ENCODE results near the gene LSP1.

LSP1 gene

DNA sequence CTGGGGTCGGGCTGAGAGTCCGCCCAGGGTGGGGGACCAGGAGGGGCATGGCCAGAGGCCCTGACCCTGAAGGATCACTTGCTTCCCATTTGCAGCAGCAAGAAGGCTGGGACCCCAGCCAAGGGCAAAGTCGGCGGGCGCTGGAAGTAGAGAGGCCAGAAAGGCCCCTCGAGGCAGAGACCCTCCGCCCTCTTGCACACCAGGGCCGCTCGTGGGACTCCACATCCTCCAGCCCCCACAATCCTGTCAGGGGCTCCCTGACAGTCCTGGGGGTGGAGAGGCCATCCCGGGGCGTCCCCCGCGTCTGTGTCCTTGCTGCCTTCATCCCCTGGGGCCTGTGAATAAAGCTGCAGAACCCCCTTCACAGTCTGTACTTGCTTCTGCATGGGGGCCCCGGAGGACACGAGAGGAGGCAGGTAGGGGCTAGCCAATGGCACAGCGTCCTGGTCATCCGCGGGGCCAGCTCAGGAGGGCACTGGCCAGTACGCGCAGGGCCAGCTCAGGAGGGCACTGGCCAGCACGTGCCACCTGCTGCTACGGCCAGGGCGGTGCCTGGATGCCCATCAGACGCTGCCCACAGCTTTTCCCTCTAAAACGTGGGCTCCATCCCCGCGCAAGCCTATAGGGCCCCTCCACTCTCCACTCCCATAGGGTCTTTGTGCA lies 85.6 kb downstream of the LSP1 start:
- TF ChIP-seq CEBPB (IDR thresholded peaks at IDR 0.05): no peak
- no peak for TF ChIP-seq FOXM1 (IDR thresholded peaks at IDR 0.05; ENCODE audit: borderline replicate concordance, low read depth)
- TF ChIP-seq RAD21 (IDR thresholded peaks at IDR 0.05; ENCODE audit: low read depth): no peak
- TF ChIP-seq EP300 (IDR thresholded peaks at IDR 0.05; ENCODE audit: borderline replicate concordance): no peak
- TF ChIP-seq CREB1 (IDR thresholded peaks at IDR 0.05; ENCODE audit: low read depth): no peak
- no peak for TF ChIP-seq TAF1 (IDR thresholded peaks at IDR 0.05; ENCODE audit: low read depth)
- TF ChIP-seq, protein P1, sequence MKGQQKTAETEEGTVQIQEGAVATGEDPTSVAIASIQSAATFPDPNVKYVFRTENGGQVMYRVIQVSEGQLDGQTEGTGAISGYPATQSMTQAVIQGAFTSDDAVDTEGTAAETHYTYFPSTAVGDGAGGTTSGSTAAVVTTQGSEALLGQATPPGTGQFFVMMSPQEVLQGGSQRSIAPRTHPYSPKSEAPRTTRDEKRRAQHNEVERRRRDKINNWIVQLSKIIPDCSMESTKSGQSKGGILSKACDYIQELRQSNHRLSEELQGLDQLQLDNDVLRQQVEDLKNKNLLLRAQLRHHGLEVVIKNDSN (IDR thresholded peaks at IDR 0.05): no peak
- TF ChIP-seq NFIC (IDR thresholded peaks at IDR 0.05): no peak
- no peak for TF ChIP-seq YY1 (IDR thresholded peaks at IDR 0.05; ENCODE audit: low read depth)
- TF ChIP-seq, protein P2, sequence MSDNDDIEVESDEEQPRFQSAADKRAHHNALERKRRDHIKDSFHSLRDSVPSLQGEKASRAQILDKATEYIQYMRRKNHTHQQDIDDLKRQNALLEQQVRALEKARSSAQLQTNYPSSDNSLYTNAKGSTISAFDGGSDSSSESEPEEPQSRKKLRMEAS (IDR thresholded peaks at IDR 0.05): no peak
- no peak for TF ChIP-seq TEAD4 (IDR thresholded peaks at IDR 0.05)
- TF ChIP-seq EGR1 (IDR thresholded peaks at IDR 0.05): no peak
- no peak for TF ChIP-seq ZBTB7A (IDR thresholded peaks at IDR 0.05; ENCODE audit: low read depth)
- TF ChIP-seq, protein P3, sequence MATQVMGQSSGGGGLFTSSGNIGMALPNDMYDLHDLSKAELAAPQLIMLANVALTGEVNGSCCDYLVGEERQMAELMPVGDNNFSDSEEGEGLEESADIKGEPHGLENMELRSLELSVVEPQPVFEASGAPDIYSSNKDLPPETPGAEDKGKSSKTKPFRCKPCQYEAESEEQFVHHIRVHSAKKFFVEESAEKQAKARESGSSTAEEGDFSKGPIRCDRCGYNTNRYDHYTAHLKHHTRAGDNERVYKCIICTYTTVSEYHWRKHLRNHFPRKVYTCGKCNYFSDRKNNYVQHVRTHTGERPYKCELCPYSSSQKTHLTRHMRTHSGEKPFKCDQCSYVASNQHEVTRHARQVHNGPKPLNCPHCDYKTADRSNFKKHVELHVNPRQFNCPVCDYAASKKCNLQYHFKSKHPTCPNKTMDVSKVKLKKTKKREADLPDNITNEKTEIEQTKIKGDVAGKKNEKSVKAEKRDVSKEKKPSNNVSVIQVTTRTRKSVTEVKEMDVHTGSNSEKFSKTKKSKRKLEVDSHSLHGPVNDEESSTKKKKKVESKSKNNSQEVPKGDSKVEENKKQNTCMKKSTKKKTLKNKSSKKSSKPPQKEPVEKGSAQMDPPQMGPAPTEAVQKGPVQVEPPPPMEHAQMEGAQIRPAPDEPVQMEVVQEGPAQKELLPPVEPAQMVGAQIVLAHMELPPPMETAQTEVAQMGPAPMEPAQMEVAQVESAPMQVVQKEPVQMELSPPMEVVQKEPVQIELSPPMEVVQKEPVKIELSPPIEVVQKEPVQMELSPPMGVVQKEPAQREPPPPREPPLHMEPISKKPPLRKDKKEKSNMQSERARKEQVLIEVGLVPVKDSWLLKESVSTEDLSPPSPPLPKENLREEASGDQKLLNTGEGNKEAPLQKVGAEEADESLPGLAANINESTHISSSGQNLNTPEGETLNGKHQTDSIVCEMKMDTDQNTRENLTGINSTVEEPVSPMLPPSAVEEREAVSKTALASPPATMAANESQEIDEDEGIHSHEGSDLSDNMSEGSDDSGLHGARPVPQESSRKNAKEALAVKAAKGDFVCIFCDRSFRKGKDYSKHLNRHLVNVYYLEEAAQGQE (IDR thresholded peaks at IDR 0.05; ENCODE audit: low read depth): no peak

DNA sequence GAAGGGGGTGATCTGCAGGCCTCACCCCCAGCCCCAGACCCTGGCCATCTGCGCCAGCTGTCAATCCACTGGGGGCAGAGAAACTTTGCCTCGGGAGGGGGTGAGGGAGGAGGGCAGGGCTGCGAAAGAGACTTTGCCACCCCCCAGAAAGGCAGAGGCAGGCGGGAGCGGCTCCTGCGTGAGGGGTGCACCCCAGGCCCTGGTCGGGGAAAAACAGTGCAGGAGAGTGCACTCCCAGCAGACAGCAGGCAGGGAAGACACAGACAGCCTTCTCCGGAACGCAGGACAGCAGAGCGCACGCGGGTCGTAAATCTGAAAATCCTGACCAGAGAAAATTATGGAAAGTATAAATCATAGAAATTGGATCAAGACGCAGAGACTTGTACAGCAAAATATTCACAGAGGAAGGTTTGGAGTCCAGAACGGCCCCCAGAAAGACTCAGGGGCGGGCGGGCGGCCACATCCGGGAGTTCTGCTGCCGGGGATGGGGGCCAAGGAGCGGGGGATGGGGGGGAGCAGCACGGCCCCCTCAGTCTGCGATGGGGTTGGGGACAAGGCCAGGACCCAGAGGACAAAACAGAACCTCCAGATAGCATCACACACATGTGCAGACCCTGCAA lies 86.2 kb downstream of the LSP1 start:
- TF ChIP-seq, protein P3 (IDR thresholded peaks at IDR 0.05; ENCODE audit: low read depth): no peak
- TF ChIP-seq TAF1 (IDR thresholded peaks at IDR 0.05; ENCODE audit: low read depth): no peak
- no peak for TF ChIP-seq TEAD4 (IDR thresholded peaks at IDR 0.05)
- TF ChIP-seq, protein P1 (IDR thresholded peaks at IDR 0.05): no peak
- TF ChIP-seq ZBTB7A (IDR thresholded peaks at IDR 0.05; ENCODE audit: low read depth): no peak
- no peak for TF ChIP-seq CREB1 (IDR thresholded peaks at IDR 0.05; ENCODE audit: low read depth)
- TF ChIP-seq CEBPB (IDR thresholded peaks at IDR 0.05): no peak
- no peak for TF ChIP-seq NFIC (IDR thresholded peaks at IDR 0.05)
- TF ChIP-seq RAD21 (IDR thresholded peaks at IDR 0.05; ENCODE audit: low read depth): no peak

Data from Ishikawa (cell line).